ENCODE data around the gene RFX3.

RFX3 gene

DNA sequence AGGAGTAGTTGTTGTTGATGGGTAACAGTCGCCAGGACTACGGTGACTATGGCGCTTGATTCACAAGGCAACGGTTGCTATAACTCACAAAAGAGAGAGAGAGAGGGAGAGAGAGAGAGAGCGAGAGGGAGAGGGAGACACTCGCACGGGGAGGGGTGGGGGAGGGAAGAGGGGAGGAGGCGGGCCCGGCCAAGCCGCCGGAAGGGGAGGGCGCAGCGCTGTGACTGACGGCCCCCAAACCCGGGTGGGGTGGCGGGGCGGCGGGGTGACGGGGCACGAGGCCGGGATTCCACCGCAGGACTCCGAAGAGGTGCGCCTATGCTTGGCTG lies at the start of gene RFX3:
RFX3 (minus strand) TSS at position 166 of the 329 bp plus-strand sequence. CDS start 130,413 bp downstream, outside the sequence.
- H3F3A ChIP-seq (ENCODE audit: control insufficient read depth, insufficient read depth) = no peaks in the 10 kb centered on the region
- no peaks in the 10 kb centered on the region for H3K9me2 ChIP-seq (replicated peaks; ENCODE audit: control insufficient read depth, low read length)
- no peaks in the 10 kb centered on the region for H3K27me3 ChIP-seq (ENCODE audit: control insufficient read depth, low read length)
- peak within 1 kb of the TSS; percentile 97 for H3K27ac ChIP-seq (ENCODE audit: low read depth, low read length)
- H3K4me3 ChIP-seq (ENCODE audit: low read length) = peak within 1 kb of the TSS; percentile 81
- H4K20me1 ChIP-seq (ENCODE audit: control insufficient read depth, insufficient read depth, low read depth, low read length) = no peaks in the 10 kb centered on the region
- no peak for TF ChIP-seq EZH2phosphoT487 (IDR thresholded peaks at IDR 0.05; ENCODE audit: borderline replicate concordance, low read length)
- TF ChIP-seq, protein P1, sequence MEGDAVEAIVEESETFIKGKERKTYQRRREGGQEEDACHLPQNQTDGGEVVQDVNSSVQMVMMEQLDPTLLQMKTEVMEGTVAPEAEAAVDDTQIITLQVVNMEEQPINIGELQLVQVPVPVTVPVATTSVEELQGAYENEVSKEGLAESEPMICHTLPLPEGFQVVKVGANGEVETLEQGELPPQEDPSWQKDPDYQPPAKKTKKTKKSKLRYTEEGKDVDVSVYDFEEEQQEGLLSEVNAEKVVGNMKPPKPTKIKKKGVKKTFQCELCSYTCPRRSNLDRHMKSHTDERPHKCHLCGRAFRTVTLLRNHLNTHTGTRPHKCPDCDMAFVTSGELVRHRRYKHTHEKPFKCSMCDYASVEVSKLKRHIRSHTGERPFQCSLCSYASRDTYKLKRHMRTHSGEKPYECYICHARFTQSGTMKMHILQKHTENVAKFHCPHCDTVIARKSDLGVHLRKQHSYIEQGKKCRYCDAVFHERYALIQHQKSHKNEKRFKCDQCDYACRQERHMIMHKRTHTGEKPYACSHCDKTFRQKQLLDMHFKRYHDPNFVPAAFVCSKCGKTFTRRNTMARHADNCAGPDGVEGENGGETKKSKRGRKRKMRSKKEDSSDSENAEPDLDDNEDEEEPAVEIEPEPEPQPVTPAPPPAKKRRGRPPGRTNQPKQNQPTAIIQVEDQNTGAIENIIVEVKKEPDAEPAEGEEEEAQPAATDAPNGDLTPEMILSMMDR (IDR thresholded peaks at IDR 0.05; ENCODE audit: low read depth, low read length, poor library complexity, severe bottlenecking) = no peak
- H3K36me3 ChIP-seq (ENCODE audit: control insufficient read depth, low read length) = peaks cover 41% of the 10 kb centered on the region
- H3K4me2 ChIP-seq (ENCODE audit: low read length) = peak within 1 kb of the TSS; percentile 87
- peaks cover 42% of the 10 kb centered on the region for H3K4me1 ChIP-seq (ENCODE audit: control insufficient read depth, low read length)
- H3K79me2 ChIP-seq (ENCODE audit: control insufficient read depth, low read length) = peaks cover 89% of the 10 kb centered on the region
- no peaks in the 10 kb centered on the region for H3K9me3 ChIP-seq (ENCODE audit: control insufficient read depth, insufficient read depth, low read length)

DNA sequence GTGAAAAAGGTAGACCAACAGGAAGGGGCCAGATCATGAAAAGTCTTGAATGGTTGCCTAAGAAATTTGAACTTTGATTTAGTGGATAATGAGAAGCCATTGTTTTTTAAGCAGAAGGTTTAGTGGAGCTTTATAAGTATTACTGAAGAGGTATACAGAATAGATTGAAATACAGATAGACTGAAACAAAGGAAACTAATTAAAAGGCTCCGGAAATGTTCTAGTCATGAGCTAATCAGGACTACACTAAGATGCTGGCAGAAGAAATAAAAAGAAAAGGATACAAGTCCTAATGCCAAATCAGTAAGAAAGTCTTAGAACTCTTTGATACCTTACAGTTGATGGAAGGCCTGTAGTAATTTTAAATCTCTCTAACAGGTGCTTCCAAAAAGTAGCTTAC lies 45.7 kb upstream of the RFX3 start:
- Histone ChIP-seq H3K9me3 (ENCODE audit: control insufficient read depth, insufficient read depth, low read length) (no peaks in the 10 kb centered on the region), H3K9me2 (replicated peaks; ENCODE audit: control insufficient read depth, low read length) (no peaks in the 10 kb centered on the region), H3F3A (ENCODE audit: control insufficient read depth, insufficient read depth) (no peaks in the 10 kb centered on the region), H3K36me3 (ENCODE audit: control insufficient read depth, low read length) (no peaks in the 10 kb centered on the region), H3K27ac (ENCODE audit: low read depth, low read length) (no peak overlapping the region), H3K4me3 (ENCODE audit: low read length) (no peak overlapping the region), H3K79me2 (ENCODE audit: control insufficient read depth, low read length) (no peaks in the 10 kb centered on the region), H3K27me3 (ENCODE audit: control insufficient read depth, low read length) (no peaks in the 10 kb centered on the region), H4K20me1 (ENCODE audit: control insufficient read depth, insufficient read depth, low read depth, low read length) (no peaks in the 10 kb centered on the region), H3K4me2 (ENCODE audit: low read length) (no peak overlapping the region), H3K4me1 (ENCODE audit: control insufficient read depth, low read length) (no peaks in the 10 kb centered on the region)
- TF ChIP-seq EZH2phosphoT487 (IDR thresholded peaks at IDR 0.05; ENCODE audit: borderline replicate concordance, low read length) = no peak
- TF ChIP-seq, protein P1 (IDR thresholded peaks at IDR 0.05; ENCODE audit: low read depth, low read length, poor library complexity, severe bottlenecking) = no peak

- H3K79me2 ChIP-seq (ENCODE audit: control insufficient read depth, low read length) = no peaks in the 10 kb centered on the region
- no peaks in the 10 kb centered on the region for H3K4me1 ChIP-seq (ENCODE audit: control insufficient read depth, low read length)
- no peak overlapping the region for H3K27ac ChIP-seq (ENCODE audit: low read depth, low read length)
- no peaks in the 10 kb centered on the region for H3K9me2 ChIP-seq (replicated peaks; ENCODE audit: control insufficient read depth, low read length)
- no peaks in the 10 kb centered on the region for H3K36me3 ChIP-seq (ENCODE audit: control insufficient read depth, low read length)
- no peak overlapping the region for H3K4me2 ChIP-seq (ENCODE audit: low read length)
- no peaks in the 10 kb centered on the region for H3F3A ChIP-seq (ENCODE audit: control insufficient read depth, insufficient read depth)
- H3K9me3 ChIP-seq (ENCODE audit: control insufficient read depth, insufficient read depth, low read length) = no peaks in the 10 kb centered on the region
- no peak overlapping the region for H3K4me3 ChIP-seq (ENCODE audit: low read length)
- TF ChIP-seq, protein P1 (IDR thresholded peaks at IDR 0.05; ENCODE audit: low read depth, low read length, poor library complexity, severe bottlenecking) = no peak
- TF ChIP-seq EZH2phosphoT487 (IDR thresholded peaks at IDR 0.05; ENCODE audit: borderline replicate concordance, low read length) = no peak
- H3K27me3 ChIP-seq (ENCODE audit: control insufficient read depth, low read length) = no peaks in the 10 kb centered on the region
- H4K20me1 ChIP-seq (ENCODE audit: control insufficient read depth, insufficient read depth, low read depth, low read length) = no peaks in the 10 kb centered on the region
Observed at GRCh38 chr9:3569529-3569928, 43.7 kb upstream of the RFX3 start.

- H3K79me2 ChIP-seq (ENCODE audit: control insufficient read depth, low read length) = no peaks in the 10 kb centered on the region
- no peak overlapping the region for H3K27ac ChIP-seq (ENCODE audit: low read depth, low read length)
- TF ChIP-seq EZH2phosphoT487 (IDR thresholded peaks at IDR 0.05; ENCODE audit: borderline replicate concordance, low read length) = no peak
- TF ChIP-seq, protein P1 (IDR thresholded peaks at IDR 0.05; ENCODE audit: low read depth, low read length, poor library complexity, severe bottlenecking) = no peak
- no peak overlapping the region for H3K4me3 ChIP-seq (ENCODE audit: low read length)
- H3K36me3 ChIP-seq (ENCODE audit: control insufficient read depth, low read length) = no peaks in the 10 kb centered on the region
- no peaks in the 10 kb centered on the region for H3K27me3 ChIP-seq (ENCODE audit: control insufficient read depth, low read length)
- no peak overlapping the region for H3K4me2 ChIP-seq (ENCODE audit: low read length)
- no peaks in the 10 kb centered on the region for H3F3A ChIP-seq (ENCODE audit: control insufficient read depth, insufficient read depth)
- H3K9me2 ChIP-seq (replicated peaks; ENCODE audit: control insufficient read depth, low read length) = no peaks in the 10 kb centered on the region
- H3K9me3 ChIP-seq (ENCODE audit: control insufficient read depth, insufficient read depth, low read length) = no peaks in the 10 kb centered on the region
- H4K20me1 ChIP-seq (ENCODE audit: control insufficient read depth, insufficient read depth, low read depth, low read length) = no peaks in the 10 kb centered on the region
- H3K4me1 ChIP-seq (ENCODE audit: control insufficient read depth, low read length) = no peaks in the 10 kb centered on the region
Observed at GRCh38 chr9:3567988-3568387, 42.2 kb upstream of the RFX3 start.

Measured in DOHH2 (cell line).